NK-92 (cell line): ENCODE measurements around the gene ATL1.
"Not testable (repeated sequence)": the region's sequence is repeated elsewhere in the genome, so short reads cannot be mapped to it uniquely, and the experiment has no call there.

Experiments used
- DNase-seq: peaks from one replicate; lab custom pipeline; 2025; ENCODE audit not compliant: unreplicated experiment; lab: John Stamatoyannopoulos, UW

ATL1 gene

DNA sequence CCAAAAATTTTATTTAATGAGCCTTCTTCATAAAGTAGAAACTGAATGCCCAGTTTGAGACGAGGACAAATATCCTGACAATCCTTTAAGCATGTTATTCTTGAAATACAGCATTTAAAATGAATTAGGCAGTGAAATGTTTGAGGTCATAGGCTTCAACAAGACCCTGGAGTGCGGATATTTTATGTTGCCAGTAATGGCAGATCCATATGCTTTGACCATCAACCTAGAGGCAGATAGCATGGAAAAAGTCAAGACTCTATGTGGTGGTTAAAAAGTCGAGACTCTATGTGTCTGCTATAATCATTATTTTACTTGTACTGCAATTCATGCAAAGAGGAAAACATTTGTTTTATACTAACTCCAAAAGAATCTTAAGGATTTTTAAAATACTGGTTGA, 25.5 kb upstream of the ATL1 start:
- no peak for DNase-seq

DNA sequence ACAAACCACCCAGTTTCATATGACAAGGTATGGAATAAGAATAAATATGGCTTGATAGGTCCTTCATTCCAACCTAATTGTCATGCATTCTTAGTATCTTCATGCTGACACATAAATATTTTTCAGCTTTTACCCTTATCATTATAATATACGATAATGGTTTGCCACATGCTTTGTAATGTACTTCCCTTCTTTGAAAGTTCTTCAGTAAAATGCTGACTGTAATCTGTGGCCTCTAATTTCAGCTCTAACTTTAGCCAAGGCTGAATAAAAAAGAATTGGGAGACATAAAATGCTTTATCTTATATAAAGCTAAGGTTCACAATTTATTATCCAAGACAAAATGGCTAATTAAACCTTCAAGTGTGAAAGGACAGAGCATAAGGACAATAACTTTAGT, 24.9 kb upstream of the ATL1 start:
- no peak for DNase-seq

DNA sequence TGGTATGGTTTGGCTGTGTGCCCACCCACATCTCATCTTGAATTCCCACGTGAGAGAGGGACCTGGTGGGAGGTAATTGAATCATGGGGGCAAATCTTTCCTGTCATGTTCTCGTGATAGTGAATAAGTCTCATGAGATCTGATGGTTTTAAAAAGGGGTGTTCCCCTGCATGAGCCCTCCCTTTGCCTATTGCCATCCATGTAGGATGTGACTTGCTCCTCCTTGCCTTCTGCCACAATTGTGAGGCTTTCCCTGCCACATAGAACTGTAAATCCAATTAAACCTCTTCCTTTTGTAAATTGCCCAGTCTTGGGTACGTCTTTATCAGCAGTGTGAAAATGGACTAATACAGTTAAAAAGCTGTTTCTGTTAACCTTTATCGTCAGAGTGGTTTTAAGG, 21.9 kb upstream of the ATL1 start:
- not testable (repeated sequence) for DNase-seq

DNA sequence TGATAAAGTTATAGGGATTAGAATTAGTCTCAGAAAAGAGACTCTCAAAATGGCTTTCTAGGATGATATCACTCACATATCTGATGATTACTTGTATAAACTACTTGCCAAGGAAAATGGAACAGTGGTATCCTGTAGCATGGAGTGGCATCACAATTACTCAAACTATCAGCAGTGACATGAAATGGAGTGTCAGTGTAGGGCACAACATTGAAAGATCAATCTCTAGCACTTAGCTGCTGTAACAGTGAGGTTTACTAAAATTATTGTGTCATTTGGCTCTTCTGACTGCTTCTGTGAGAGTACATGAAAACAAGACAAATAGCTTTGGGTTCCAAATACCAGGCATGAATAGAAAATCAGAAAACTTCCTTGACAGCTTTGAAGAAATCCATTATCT, 20.9 kb upstream of the ATL1 start:
- no peak for DNase-seq

- DNase-seq = no peak
Observed at GRCh38 chr14:50541159-50541567, 18.8 kb upstream of the ATL1 start.

- DNase-seq = no peak
Observed at GRCh38 chr14:50542941-50543418, 17.0 kb upstream of the ATL1 start.

DNA sequence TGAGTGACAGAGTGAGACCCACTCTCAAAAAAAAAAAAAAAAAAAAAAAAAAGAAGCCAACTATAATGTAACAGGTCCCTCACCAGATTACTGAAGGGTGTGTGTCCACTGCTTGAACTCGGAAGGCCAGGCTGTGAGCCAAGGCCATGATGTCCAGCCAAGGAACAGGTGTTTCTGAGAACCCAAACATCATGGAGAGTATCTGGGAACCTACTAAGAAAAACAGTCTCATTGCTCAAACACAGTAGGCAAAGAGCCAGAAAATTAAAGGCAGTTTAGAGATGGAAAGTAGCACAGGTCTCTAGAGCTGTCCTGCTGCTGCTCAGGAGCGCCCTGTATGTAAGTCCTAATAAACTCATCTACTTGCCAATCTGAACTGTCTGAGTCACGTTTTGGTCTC, 15.0 kb upstream of the ATL1 start:
- no peak for DNase-seq

GRCh38 chr14:50545618-50546017, 14.3 kb upstream of the ATL1 start:
- no peak for DNase-seq

- DNase-seq = no peak
Observed at GRCh38 chr14:50550294-50550693, 9.7 kb upstream of the ATL1 start.

DNA sequence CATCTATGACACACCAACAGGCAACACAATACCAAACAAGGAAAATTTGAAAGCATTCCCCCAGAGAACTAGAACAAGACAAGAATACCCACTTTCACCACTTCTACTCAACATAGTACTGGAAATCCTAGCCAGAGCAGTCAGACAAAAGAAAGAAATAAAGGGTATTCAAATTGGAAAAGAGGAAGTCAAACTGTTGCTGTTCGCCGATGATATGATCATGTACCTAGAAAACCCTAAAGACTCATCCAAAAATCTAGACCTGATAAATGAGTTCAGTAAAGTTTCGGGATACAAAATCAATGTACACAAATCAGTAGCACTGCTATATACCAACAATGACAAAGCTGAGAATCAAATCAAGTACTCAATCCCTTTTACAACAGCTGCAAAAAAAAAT, 8.1 kb upstream of the ATL1 start:
- DNase-seq = no peak

DNA sequence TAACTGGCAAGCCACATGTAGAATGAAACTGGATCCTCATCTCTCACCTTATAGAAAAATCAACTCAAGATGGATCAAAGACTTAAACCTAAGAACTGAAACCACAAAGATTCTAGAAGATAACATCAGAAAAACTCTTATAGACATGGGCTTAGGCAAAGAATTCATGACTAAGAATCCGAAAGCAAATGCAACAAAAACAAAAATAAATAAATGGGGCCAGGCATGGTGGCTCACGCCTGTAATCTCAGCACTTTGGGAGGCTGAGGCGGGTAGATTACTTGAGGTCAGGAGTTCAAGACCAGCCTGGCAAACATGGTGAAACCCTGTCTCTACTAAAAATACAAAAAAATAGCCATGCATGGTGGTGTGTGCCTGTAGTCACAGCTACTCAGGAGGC, 7.1 kb upstream of the ATL1 start:
- not testable (repeated sequence) for DNase-seq

GRCh38 chr14:50560931-50561285, 963 bp downstream of the ATL1 start:
- no peak for DNase-seq

DNA sequence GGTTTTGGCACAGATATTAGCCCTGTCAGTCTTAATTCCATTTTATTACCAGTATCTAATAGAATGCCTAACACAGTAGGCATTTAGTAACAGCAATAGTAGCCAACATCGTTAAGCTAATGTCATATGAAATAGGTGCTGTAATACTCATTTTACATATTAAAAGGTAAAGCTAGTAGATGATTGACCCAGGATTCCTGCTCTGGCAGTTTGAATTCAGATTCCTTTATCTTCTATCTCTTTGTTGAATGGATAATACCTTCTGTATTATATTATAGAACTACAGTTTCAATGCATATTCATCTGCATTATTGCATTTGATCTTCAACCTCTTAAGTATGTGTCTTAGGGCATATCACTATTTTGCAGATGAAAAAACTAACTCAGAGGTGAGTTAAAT, 2.9 kb downstream of the ATL1 start:
- DNase-seq = no peak

DNA sequence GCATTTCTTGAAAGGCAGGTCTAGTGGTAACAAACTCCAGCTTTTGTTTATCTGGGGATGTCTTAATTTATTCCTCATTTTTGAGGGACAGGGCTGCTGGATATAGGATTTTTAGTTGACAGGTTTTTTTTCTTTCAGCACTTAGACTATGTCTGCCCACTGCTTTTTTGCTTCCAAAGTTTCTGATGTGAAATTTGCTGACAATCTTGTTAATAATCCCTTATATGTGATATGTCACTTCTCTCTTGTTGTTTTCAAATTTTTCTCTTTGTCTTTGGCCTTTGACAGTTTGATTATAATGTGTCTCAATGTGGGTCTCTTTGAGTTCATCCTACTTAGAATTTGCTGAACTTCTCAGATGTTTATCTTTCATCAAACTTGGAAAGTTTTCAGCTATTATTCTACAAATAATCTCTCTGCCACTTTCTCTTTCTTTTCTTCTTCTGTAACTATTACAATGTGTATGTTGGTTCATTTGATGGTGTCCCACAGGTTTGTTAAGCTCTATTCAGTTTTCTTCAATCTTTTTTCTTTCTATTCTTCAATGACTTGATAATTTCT, 9.8 kb downstream of the ATL1 start:
- DNase-seq = no peak

- no peak for DNase-seq
Observed at GRCh38 chr14:50573862-50574261, 13.9 kb downstream of the ATL1 start.

GRCh38 chr14:50575769-50576168, 15.8 kb downstream of the ATL1 start:
- DNase-seq = no peak

DNA sequence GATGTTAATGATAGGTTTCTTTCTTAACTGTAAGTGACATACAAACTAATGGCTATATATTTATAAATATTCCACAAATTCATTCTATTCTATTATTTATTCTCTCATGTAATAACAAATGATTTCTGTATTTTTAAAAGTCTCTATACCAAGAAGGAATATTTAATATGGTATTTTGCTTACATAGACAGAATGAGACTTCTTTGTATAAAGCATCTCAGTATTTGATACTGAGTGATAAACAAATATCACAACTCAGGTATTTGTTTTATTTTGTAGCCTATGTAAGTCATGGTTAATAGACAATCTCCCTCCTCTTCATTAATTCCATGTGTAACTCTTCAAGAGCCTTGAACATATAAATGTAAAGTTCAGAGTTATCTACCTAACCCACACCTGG, 18.0 kb downstream of the ATL1 start:
- DNase-seq = no peak

GRCh38 chr14:50578433-50578832, 18.5 kb downstream of the ATL1 start:
- DNase-seq = no peak

GRCh38 chr14:50590464-50590863, 30.5 kb downstream of the ATL1 start:
- no peak for DNase-seq

DNA sequence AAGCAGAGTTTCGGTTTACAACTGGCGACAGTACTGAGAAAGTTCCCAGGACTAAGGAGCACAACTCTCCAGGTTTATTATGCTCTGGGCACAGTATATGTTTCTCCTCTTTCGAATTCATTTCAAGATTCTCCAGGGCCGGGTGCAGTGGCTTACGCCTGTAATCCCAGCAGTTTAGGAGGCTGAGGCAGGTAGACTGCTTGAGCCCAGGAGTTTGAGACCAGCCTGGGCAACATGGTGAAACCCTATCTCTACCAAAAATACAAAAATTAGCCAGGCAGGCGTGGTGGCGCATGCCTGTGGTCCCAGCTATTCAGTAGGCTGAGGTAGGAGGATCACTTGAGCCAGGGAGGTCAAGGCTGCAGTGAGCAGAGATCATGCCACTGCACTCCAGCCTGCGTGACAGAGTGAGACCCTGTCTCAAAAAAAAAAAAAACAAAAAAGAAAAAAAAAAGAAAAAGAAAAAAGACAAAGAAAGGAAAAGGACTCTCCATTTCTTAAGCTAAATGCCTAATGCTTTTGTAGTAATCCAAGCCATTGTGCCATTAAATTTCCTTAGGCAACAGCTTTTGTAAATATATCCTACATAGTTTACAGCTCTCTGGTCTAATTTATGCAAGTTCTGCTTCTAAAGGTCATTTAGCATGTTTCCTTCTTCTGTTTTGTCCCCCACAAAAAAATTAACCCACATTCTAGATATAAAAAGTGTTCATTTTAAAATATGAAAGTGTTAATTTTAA, 34.8 kb downstream of the ATL1 start:
- no peak for DNase-seq

GRCh38 chr14:50598765-50599164, 38.8 kb downstream of the ATL1 start:
- no peak for DNase-seq

DNA sequence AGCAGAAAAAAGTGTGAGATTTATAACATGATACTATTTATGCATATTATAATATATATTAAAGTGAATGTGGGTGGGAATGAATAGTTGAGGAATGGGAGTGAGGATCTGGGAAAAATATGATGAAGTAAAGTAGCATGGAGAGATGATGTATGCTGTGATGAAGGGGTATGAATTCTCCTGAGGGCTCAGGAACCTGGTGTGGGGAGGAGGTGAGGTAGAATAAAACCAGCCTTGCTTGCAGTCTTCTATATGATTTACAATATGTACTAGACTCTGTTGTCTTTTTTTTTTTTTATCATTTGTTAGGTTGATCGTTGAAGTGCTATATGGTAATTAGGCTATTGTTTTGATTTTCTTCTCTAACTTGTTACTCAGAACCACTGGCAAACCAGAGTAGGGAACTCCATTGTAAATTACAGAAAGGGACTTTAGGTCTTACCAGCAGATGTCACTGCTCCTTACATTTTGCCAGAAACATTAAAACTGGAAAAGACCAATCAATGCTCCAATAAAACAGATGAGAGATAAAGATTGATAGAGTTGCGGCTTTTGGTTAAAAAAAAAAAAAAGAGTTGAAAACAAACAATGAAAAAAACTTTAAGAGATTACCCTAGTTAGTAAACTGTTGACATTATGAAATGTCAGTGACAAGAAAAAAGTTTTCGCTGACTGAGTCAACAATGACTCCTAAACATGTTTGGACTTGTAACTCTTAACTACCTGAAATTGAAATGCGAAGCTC, 39.9 kb downstream of the ATL1 start:
- DNase-seq = no peak
